GM12878 (cell line): Measurements from ENCODE around the gene PHF20.

Source experiments
- MYC ChIP-seq: IDR thresholded peaks from 2 replicates; pipeline ENCODE4 v1.6.1; 2011; ENCODE audit warnings: mild to moderate bottlenecking, low read length, moderate library complexity, inconsistent platforms; ENCODE audit not compliant: insufficient read depth, insufficient replicate concordance, insufficient read length, severe bottlenecking
- NR2C2 ChIP-seq: IDR thresholded peaks from 2 replicates; pipeline ENCODE4 v1.6.1; 2011; ENCODE audit warnings: borderline replicate concordance, low read depth; ENCODE audit not compliant: control insufficient read depth, insufficient read length
- POLR2AphosphoS5 ChIP-seq: IDR thresholded peaks from 2 replicates; pipeline ENCODE4 v1.6.1; 2011; ENCODE audit warnings: mild to moderate bottlenecking, low read length, inconsistent platforms
- SMC3 ChIP-seq: IDR thresholded peaks from 2 replicates; pipeline ENCODE4 v1.6.1; 2011; ENCODE audit warnings: low read length, improper control_type of control experiment, borderline replicate concordance
- TAF1 ChIP-seq: IDR thresholded peaks from 2 replicates; pipeline ENCODE4 v1.6.1; 2011; ENCODE audit warnings: mild to moderate bottlenecking, low read depth, low read length, borderline replicate concordance
- TCF3 ChIP-seq: IDR thresholded peaks from 2 replicates; pipeline ENCODE4 v1.6.1; 2012; ENCODE audit warnings: low read depth, mild to moderate bottlenecking, low read length, borderline replicate concordance; ENCODE audit not compliant: insufficient read depth
- TF ChIP-seq, protein P1 (sequence below): IDR thresholded peaks from 2 replicates; pipeline ENCODE4 v1.6.1; 2011; ENCODE audit warnings: low read depth, low read length, improper control_type of control experiment, borderline replicate concordance
- TF ChIP-seq, protein P2 (sequence below), 3 experiments: IDR thresholded peaks in 2 of 3; conservative IDR thresholded peaks in 1 of 3; 2 replicates each; pipeline ENCODE4 v1.5.1; 2011; ENCODE audit warnings: low read depth in 3 of 3, low read length in 3 of 3, mild to moderate bottlenecking in 3 of 3, control low read depth in 2 of 3, moderate library complexity in 2 of 3, inconsistent platforms in 1 of 3, mixed read lengths in 1 of 3; ENCODE audit not compliant: control insufficient read depth in 2 of 3, insufficient read depth in 1 of 3; ENCODE audit errors: extremely low read depth in 1 of 3

DNA sequence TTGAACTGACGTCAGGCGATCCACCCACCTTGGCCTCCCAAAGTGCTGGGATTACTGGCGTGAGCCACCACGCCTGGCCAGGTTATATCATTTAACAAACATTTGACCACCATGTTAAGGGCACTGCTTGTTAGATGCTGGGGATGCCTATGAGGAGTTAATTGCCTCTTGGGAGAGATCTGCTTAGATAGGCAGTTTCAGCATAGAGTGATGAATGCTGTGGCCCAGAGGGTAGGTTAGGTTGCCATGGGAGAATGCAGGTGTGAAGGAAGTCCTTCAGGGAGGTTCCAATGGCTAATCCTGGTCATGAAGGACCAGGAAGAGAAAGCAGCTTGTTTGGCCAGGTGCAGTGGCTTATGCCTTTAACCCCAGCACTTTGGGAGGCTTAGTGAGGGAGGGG is 17.0 kb downstream of the PHF20 start:
- TF ChIP-seq MYC (no peak), TCF3 (no peak), NR2C2 (no peak), POLR2AphosphoS5 (no peak), TAF1 (no peak), SMC3 (no peak)
- TF ChIP-seq, protein P1, sequence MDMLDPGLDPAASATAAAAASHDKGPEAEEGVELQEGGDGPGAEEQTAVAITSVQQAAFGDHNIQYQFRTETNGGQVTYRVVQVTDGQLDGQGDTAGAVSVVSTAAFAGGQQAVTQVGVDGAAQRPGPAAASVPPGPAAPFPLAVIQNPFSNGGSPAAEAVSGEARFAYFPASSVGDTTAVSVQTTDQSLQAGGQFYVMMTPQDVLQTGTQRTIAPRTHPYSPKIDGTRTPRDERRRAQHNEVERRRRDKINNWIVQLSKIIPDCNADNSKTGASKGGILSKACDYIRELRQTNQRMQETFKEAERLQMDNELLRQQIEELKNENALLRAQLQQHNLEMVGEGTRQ = no peak
- TF ChIP-seq, protein P2, sequence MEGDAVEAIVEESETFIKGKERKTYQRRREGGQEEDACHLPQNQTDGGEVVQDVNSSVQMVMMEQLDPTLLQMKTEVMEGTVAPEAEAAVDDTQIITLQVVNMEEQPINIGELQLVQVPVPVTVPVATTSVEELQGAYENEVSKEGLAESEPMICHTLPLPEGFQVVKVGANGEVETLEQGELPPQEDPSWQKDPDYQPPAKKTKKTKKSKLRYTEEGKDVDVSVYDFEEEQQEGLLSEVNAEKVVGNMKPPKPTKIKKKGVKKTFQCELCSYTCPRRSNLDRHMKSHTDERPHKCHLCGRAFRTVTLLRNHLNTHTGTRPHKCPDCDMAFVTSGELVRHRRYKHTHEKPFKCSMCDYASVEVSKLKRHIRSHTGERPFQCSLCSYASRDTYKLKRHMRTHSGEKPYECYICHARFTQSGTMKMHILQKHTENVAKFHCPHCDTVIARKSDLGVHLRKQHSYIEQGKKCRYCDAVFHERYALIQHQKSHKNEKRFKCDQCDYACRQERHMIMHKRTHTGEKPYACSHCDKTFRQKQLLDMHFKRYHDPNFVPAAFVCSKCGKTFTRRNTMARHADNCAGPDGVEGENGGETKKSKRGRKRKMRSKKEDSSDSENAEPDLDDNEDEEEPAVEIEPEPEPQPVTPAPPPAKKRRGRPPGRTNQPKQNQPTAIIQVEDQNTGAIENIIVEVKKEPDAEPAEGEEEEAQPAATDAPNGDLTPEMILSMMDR (IDR thresholded peaks at IDR 0.05 in 2 of 3, conservative IDR thresholded peaks at IDR 0.05 in 1 of 3; ENCODE audit: control insufficient read depth in 2 of 3, extremely low read depth in 1 of 3, insufficient read depth in 1 of 3, low read depth in 3 of 3, low read length in 3 of 3) = no peak
